Prostate gland (tissue), 2 donors: ENCODE measurements around the gene PRKAR1B.

Source experiments
- CTCF ChIP-seq, 4 experiments: fragments of 200-600 bp in 2 of 4; fragments of 450-650 bp in 2 of 4; sonication (generic) in 2 of 4; IDR thresholded peaks; 1 replicate in 3 of 4; 2 replicates in 1 of 4; pipeline ENCODE4 v1.5.1; 2016 to 2019; ENCODE audit warnings: antibody characterized with exemption in 4 of 4, mild to moderate bottlenecking in 2 of 4, moderate library complexity in 2 of 4
- POLR2AphosphoS5 ChIP-seq: sonication (generic); formaldehyde crosslinking; IDR thresholded peaks from one replicate; pipeline ENCODE4 v1.6.1; 2017; ENCODE audit warnings: antibody characterized with exemption

GRCh38 chr7:747186-747585 is 20.1 kb upstream of the PRKAR1B start:
- TF ChIP-seq CTCF (IDR thresholded peaks at IDR 0.05) (no peak), POLR2AphosphoS5 (no peak)
